CD14-positive monocyte (primary cell): ENCODE data around the gene GPR148. TPM values are rescaled to one million over a fixed set of nuclear protein-coding genes. Genes with fewer than 3 reads are reported as not detected.

ENCODE experiments used
- DNase-seq, 3 donors: peaks; one replicate each; pipeline ENCODE4 v3.0.0-alpha.2; 2011 to 2022
- H2AFZ ChIP-seq: 2 replicates; pipeline ENCODE4 v1.6.0; 2012; ENCODE audit warnings: mild to moderate bottlenecking, low read depth, low read length, inconsistent platforms; ENCODE audit not compliant: insufficient read depth, poor library complexity, severe bottlenecking
- H3K27ac ChIP-seq, 2 donors: 1 replicate in 1 of 2; 2 replicates in 1 of 2; pipeline ENCODE4 v1.5.1; 2012 to 2013; ENCODE audit warnings: low read length in 2 of 2, control low read depth in 1 of 2, inconsistent platforms in 1 of 2, low read depth in 1 of 2, mild to moderate bottlenecking in 1 of 2
- H3K27me3 ChIP-seq, 2 donors: one replicate each; pipeline versions ENCODE4 v1.6.0 to v1.6.1; 2011 to 2013; ENCODE audit warnings: low read length in 2 of 2; ENCODE audit not compliant: control insufficient read depth in 2 of 2, insufficient read depth in 2 of 2
- H3K36me3 ChIP-seq, 2 donors: replicated peaks in 1 of 2; 1 replicate in 1 of 2; 2 replicates in 1 of 2; pipeline versions ENCODE4 v1.5.1 to v1.6.1; 2012 to 2013; ENCODE audit warnings: low read length in 2 of 2, control low read depth in 1 of 2, inconsistent platforms in 1 of 2, mild to moderate bottlenecking in 1 of 2; ENCODE audit not compliant: insufficient read depth in 2 of 2, control insufficient read depth in 1 of 2
- H3K4me1 ChIP-seq, 2 donors: 1 replicate in 1 of 2; 2 replicates in 1 of 2; pipeline versions ENCODE4 v1.5.1 to v1.6.1; 2012 to 2013; ENCODE audit warnings: low read length in 2 of 2, control low read depth in 1 of 2, inconsistent platforms in 1 of 2, mild to moderate bottlenecking in 1 of 2, moderate library complexity in 1 of 2; ENCODE audit not compliant: insufficient read depth in 2 of 2, control insufficient read depth in 1 of 2
- H3K4me2 ChIP-seq: replicated peaks from 2 replicates; pipeline ENCODE3; 2012; ENCODE audit warnings: low read length, moderate library complexity, mild to moderate bottlenecking; ENCODE audit not compliant: poor library complexity, severe bottlenecking; ENCODE audit errors: extremely low read depth
- H3K4me3 ChIP-seq, 3 experiments: fragments of 200-600 bp in 1 of 3; sonication (generic) in 1 of 3; replicated peaks in 1 of 3; 1 replicate in 2 of 3; 2 replicates in 1 of 3; pipeline ENCODE4 v1.5.1; 2011 to 2013; ENCODE audit warnings: low read length in 3 of 3, mild to moderate bottlenecking in 3 of 3, control low read depth in 2 of 3, low read depth in 2 of 3, inconsistent platforms in 1 of 3, moderate library complexity in 1 of 3
- H3K79me2 ChIP-seq: 2 replicates; pipeline ENCODE4 v1.6.0; 2012; ENCODE audit warnings: mild to moderate bottlenecking, control low read depth, inconsistent platforms, low read length, moderate library complexity; ENCODE audit not compliant: insufficient read depth
- H3K9ac ChIP-seq: 2 replicates; pipeline ENCODE4 v1.6.0; 2017; ENCODE audit warnings: low read length, mild to moderate bottlenecking; ENCODE audit not compliant: insufficient read depth, poor library complexity, severe bottlenecking
- H3K9me3 ChIP-seq, 2 donors: replicated peaks in 1 of 2; 1 replicate in 1 of 2; 2 replicates in 1 of 2; pipeline versions ENCODE4 v1.5.1 to v1.6.1; 2012 to 2013; ENCODE audit warnings: low read length in 2 of 2, control low read depth in 1 of 2; ENCODE audit not compliant: control insufficient read depth in 1 of 2, insufficient read depth in 1 of 2
- H4K20me1 ChIP-seq: 2 replicates; pipeline ENCODE4 v1.6.0; 2012; ENCODE audit warnings: mild to moderate bottlenecking, low read length, control low read depth, moderate library complexity; ENCODE audit not compliant: insufficient read depth
- H3K27ac Mint-ChIP-seq, 7 donors: one replicate each; pipeline ENCODE4 v1.8.0; 2020; ENCODE audit warnings: mild to moderate bottlenecking in 7 of 7, mixed read lengths in 7 of 7, moderate library complexity in 6 of 7, inconsistent platforms in 2 of 7
- H3K27me3 Mint-ChIP-seq, 3 donors: one replicate each; pipeline ENCODE4 v1.8.0; 2021 to 2022; ENCODE audit warnings: low read depth in 3 of 3, mild to moderate bottlenecking in 3 of 3, mixed read lengths in 3 of 3, moderate library complexity in 3 of 3, inconsistent platforms in 1 of 3
- H3K36me3 Mint-ChIP-seq, 2 donors: one replicate each; pipeline ENCODE4 v1.8.0; 2020; ENCODE audit warnings: mixed read lengths in 2 of 2, inconsistent platforms in 1 of 2, mild to moderate bottlenecking in 1 of 2
- H3K4me1 Mint-ChIP-seq: one replicate; pipeline ENCODE4 v1.8.0; 2020; ENCODE audit warnings: mild to moderate bottlenecking, mixed read lengths
- H3K4me3 Mint-ChIP-seq, 2 donors: one replicate each; pipeline ENCODE4 v1.8.0; 2020; ENCODE audit warnings: mild to moderate bottlenecking in 2 of 2, mixed read lengths in 2 of 2, moderate library complexity in 1 of 2
- H3K9me3 Mint-ChIP-seq, 7 donors: one replicate each; pipeline ENCODE4 v1.8.0; 2020 to 2022; ENCODE audit warnings: mixed read lengths in 7 of 7, mild to moderate bottlenecking in 6 of 7, moderate library complexity in 6 of 7, inconsistent platforms in 2 of 7
- WGBS: methylation state at CpG from one replicate; pipeline ENCODE4 v1.1.5; 2013; ENCODE audit warnings: missing lambda C conversion rate; ENCODE audit not compliant: insufficient coverage; 5-methylcytosine and 5-hydroxymethylcytosine counted together
- intact Hi-C, 2 donors: fragments of 100-400 bp; cut with micrococcal nuclease; formaldehyde crosslinking; loops; one replicate each; pipeline versions ENCODE4 v1.15.0 to v1.15.1; 2023
- polyA plus RNA-seq, 3 donors: library from polyadenylated mRNA; depleted of rRNA in 1 of 3; unstranded in 2 of 3; stranded (reverse) in 1 of 3; fragments of 300-500 nt in 2 of 3; fragments of >200 nt in 1 of 3; fragmentation: Illumina TruSeq in 2 of 3; gene quantifications; 1 replicate in 2 of 3; 2 replicates in 1 of 3; pipeline ENCODE4 v1.2.3, GENCODE V29; 2012 to 2021
- TF ChIP-seq, protein P1 (sequence below): fragments of 200-600 bp; IDR thresholded peaks from one replicate; pipeline ENCODE4 v1.8.0; 2022; ENCODE audit warnings: antibody characterized with exemption, mild to moderate bottlenecking

Gene GPR148
- polyA plus RNA-seq, 3 donors = not detected

DNA sequence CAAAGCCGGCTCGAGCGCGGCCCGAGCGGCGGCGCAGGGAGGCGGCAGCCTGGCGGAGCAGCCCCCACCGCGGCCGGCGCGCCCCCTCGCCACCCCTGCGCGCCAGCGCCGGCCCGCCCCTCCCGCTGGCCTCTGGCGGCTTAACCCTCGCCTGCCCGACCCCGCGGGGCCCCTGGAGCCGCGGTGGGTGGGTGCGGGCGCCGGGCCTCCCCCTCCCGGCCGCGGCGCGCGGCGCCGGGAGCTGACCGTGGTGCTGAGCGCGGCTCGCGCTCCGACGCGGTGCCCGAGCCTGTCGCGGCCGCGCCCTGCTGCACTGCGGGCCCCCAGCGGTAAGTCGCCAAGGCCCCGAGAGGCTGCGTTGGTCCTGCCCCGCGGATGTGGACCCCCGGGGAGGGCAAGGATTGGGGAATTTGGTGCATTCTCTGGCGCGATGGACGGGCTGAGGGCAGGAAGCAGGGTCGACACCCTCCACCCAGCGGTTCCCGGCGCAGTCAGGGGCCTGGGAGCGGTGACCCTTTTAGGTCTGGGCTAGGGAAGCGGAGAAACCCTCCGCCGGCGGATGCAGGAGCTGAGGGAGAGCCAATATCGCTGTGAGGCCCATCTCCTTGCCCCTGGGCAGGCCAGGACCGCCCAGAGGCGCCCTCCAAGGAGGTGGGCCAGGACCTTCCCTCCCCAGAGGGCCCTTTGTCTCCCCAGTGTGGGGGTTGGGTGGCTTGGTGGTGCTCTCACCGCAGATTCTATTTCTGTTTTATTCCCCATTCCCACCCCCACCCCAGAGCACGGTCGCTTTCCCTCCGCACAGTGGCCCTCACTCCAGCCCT is 27.4 kb downstream of the GPR148 start:
- peaks cover 38 to 48% (median 41%) of the 10 kb centered on the region in 3 donors for H3K27me3 Mint-ChIP-seq
- DNase-seq = no peak
- Histone ChIP-seq H3K4me3 (no peak overlapping the region), H3K4me2 (no peak overlapping the region), H3K27ac (no peak overlapping the region), H3K36me3 (no peaks in the 10 kb centered on the region), H3K27me3 (peaks cover 15 to 39% of the 10 kb centered on the region in 2 donors), H3K9me3 (peaks cover 0 to 4% of the 10 kb centered on the region in 2 donors), H3K79me2 (no peaks in the 10 kb centered on the region), H2AFZ (no peak overlapping the region), H3K4me1 (no peaks in the 10 kb centered on the region), H4K20me1 (no peaks in the 10 kb centered on the region), H3K9ac (no peak overlapping the region)
- H3K4me1 Mint-ChIP-seq = no peaks in the 10 kb centered on the region
- TF ChIP-seq, protein P1, sequence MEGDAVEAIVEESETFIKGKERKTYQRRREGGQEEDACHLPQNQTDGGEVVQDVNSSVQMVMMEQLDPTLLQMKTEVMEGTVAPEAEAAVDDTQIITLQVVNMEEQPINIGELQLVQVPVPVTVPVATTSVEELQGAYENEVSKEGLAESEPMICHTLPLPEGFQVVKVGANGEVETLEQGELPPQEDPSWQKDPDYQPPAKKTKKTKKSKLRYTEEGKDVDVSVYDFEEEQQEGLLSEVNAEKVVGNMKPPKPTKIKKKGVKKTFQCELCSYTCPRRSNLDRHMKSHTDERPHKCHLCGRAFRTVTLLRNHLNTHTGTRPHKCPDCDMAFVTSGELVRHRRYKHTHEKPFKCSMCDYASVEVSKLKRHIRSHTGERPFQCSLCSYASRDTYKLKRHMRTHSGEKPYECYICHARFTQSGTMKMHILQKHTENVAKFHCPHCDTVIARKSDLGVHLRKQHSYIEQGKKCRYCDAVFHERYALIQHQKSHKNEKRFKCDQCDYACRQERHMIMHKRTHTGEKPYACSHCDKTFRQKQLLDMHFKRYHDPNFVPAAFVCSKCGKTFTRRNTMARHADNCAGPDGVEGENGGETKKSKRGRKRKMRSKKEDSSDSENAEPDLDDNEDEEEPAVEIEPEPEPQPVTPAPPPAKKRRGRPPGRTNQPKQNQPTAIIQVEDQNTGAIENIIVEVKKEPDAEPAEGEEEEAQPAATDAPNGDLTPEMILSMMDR = no peak
- whole genome bisulfite sequencing = 2% methylated on average over 72 of the region's 80 CpGs
- intact Hi-C loops = no loop called here
- H3K36me3 Mint-ChIP-seq = no peaks in the 10 kb centered on the region
- H3K27ac Mint-ChIP-seq = no peak overlapping the region
- peaks cover 0 to 7% (median 1%) of the 10 kb centered on the region in 7 donors for H3K9me3 Mint-ChIP-seq
- H3K4me3 Mint-ChIP-seq = peak overlapping the region in 1 of 2 donors; percentile 79

DNA sequence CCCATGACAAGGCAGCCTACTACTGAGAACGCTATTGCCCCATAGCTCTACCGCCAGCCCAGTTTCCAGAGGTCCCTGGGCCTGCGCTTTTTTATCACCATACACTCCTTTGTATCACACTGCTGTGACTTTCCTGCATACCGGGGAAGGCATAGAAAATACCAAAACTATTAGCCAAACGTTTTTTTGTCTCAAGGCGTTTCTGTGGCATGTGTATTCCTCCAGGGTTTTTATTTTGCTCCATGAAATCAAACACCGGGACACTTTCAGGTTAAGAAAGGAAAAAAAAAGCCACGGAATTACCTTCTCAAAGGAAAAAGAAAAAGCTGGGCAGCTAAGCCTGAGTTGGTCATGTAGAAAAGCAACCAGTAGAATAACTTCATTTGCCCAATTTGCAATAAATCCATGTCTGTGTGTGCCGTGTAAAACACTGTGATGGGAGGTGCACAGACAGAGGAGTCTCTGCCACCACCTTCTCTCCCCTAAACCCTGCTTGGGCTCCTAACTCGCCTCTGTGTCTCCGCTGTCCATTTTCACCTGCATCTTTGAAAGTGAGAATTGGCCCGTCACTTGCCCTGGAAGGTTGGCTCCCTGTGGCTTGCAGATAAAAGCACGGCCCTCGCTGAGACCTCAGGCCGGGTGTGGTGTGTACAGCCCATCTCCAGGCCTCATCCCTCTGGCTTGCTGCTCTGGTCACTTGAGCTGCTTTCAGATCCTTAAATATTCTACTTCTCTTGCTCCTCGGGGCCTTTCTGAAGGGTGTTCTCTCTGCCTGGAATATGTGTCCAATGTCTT is 28.2 kb downstream of the GPR148 start:
- no peak overlapping the region for H3K4me2 ChIP-seq
- H3K4me1 ChIP-seq = no peaks in the 10 kb centered on the region
- intact Hi-C loops = no loop called here
- DNase-seq = no peak
- H3K27ac ChIP-seq = no peak overlapping the region
- no peaks in the 10 kb centered on the region for H3K79me2 ChIP-seq
- no peak overlapping the region for H2AFZ ChIP-seq
- peak overlapping the region in 1 of 2 donors; percentile 79 for H3K4me3 Mint-ChIP-seq
- WGBS = 35% methylated on average over 10 of the region's 16 CpGs
- peak overlapping the region in 1 of 7 donors; percentile 32 for H3K27ac Mint-ChIP-seq
- no peaks in the 10 kb centered on the region for H3K36me3 Mint-ChIP-seq
- H3K27me3 Mint-ChIP-seq = peaks cover 38 to 48% (median 41%) of the 10 kb centered on the region in 3 donors
- no peaks in the 10 kb centered on the region for H3K36me3 ChIP-seq
- H3K9me3 Mint-ChIP-seq = peaks cover 0 to 7% (median 1%) of the 10 kb centered on the region in 7 donors
- H3K27me3 ChIP-seq = peaks cover 15 to 39% of the 10 kb centered on the region in 2 donors
- no peak overlapping the region for H3K4me3 ChIP-seq
- no peaks in the 10 kb centered on the region for H4K20me1 ChIP-seq
- H3K4me1 Mint-ChIP-seq = no peaks in the 10 kb centered on the region
- peaks cover 0 to 4% of the 10 kb centered on the region in 2 donors for H3K9me3 ChIP-seq
- H3K9ac ChIP-seq = no peak overlapping the region
- TF ChIP-seq, protein P1 = no peak
